Anterior cingulate cortex (tissue), 58 donors: Measurements from ENCODE around the gene CDH13.
A peak's percentile ranks its signal among the peaks of the same experiment; 100 is the strongest.

Source experiments
- DNase-seq, 58 donors: peaks; one replicate each; lab custom pipeline; 2025; lab: John Stamatoyannopoulos, UW

Gene CDH13

GRCh38 chr16:83130039-83130438 lies 503.3 kb downstream of the CDH13 start:
- DNase-seq = no peak

GRCh38 chr16:83134638-83135037 lies 507.9 kb downstream of the CDH13 start:
- DNase-seq = no peak

GRCh38 chr16:83136419-83136818 lies 509.6 kb downstream of the CDH13 start:
- DNase-seq = no peak

GRCh38 chr16:83136924-83137323 lies 510.2 kb downstream of the CDH13 start:
- DNase-seq = no peak

GRCh38 chr16:83137326-83137781 lies 510.6 kb downstream of the CDH13 start:
- peak in 8 of 58 donors; percentile 9 to 63 (median 13) for DNase-seq

- no peak for DNase-seq
Observed at GRCh38 chr16:83137894-83138293, 511.1 kb downstream of the CDH13 start.

- no peak for DNase-seq
Observed at GRCh38 chr16:83138512-83138911, 511.7 kb downstream of the CDH13 start.

- peak in 1 of 58 donors; percentile 4 for DNase-seq
Observed at GRCh38 chr16:83138976-83139690, 512.4 kb downstream of the CDH13 start.

- DNase-seq = no peak
Observed at GRCh38 chr16:83143788-83144187, 517.0 kb downstream of the CDH13 start.

GRCh38 chr16:83145297-83145696 lies 518.5 kb downstream of the CDH13 start:
- peak in 9 of 58 donors; percentile 16 to 63 (median 32) for DNase-seq

- DNase-seq = no peak
Observed at GRCh38 chr16:83147244-83147643, 520.5 kb downstream of the CDH13 start.

- no peak for DNase-seq
Observed at GRCh38 chr16:83158320-83158957, 531.7 kb downstream of the CDH13 start.

GRCh38 chr16:83159049-83159448 lies 532.3 kb downstream of the CDH13 start:
- no peak for DNase-seq

- no peak for DNase-seq
Observed at GRCh38 chr16:83160287-83161020, 533.7 kb downstream of the CDH13 start.

GRCh38 chr16:83162791-83163190 lies 536.0 kb downstream of the CDH13 start:
- DNase-seq = no peak

- DNase-seq = peak in 5 of 58 donors; percentile 6 to 26 (median 11)
Observed at GRCh38 chr16:83164816-83165215, 538.0 kb downstream of the CDH13 start.

- no peak for DNase-seq
Observed at GRCh38 chr16:83171396-83171795, 544.6 kb downstream of the CDH13 start.

- DNase-seq = no peak
Observed at GRCh38 chr16:83174671-83175070, 547.9 kb downstream of the CDH13 start.

GRCh38 chr16:83176802-83177201 lies 550.0 kb downstream of the CDH13 start:
- peak in 3 of 58 donors; percentile 11 to 21 (median 14) for DNase-seq

- no peak for DNase-seq
Observed at GRCh38 chr16:83185902-83186301, 559.1 kb downstream of the CDH13 start.

GRCh38 chr16:83187405-83187804 lies 560.6 kb downstream of the CDH13 start:
- DNase-seq = no peak
